ENCODE results near the gene FAM83C. TPM values are rescaled to one million over a fixed set of nuclear protein-coding genes. Genes with fewer than 3 reads are reported as not detected.

Gene FAM83C
- total RNA-seq, 1 experiment from 2014 or later = not detected

GRCh38 chr20:35326021-35326739 lies 34.0 kb upstream of the FAM83C start:
- Mint-ChIP-seq H3K27me3 (ENCODE audit: low read depth) (no peaks in the 10 kb centered on the region), H3K27ac (0 out of 2 replicates have a peak overlapping the region, but pooled peaks have one; percentile 4), H3K4me3 (no peak overlapping the region), H3K9me3 (no peaks in the 10 kb centered on the region), H3K4me1 (peaks cover 11% of the 10 kb centered on the region; the same call in 1 of the 2 replicates), H3K36me3 (no peaks in the 10 kb centered on the region)
- CTCF ChIA-PET = interaction anchor here (0.7 to 1.4 kb wide), 3 partner anchors 19 to 665 kb away, joined by 3 read pairs; no protein-coding TSS in a partner anchor
- ATAC-seq (no peak), DNase-seq (ENCODE audit: low spot score) (no peak)
- POLR2A ChIA-PET = interaction anchor here (0.6 kb wide), 1 partner anchor 159 kb away, joined by 5 read pairs; no protein-coding TSS in a partner anchor
- TF ChIP-seq RORB (CRISPR knock-in tag; IDR thresholded peaks at IDR 0.05) = no peak
- TF ChIP-seq ZNF416 (CRISPR knock-in tag; IDR thresholded peaks at IDR 0.05) = no peak
- no peak for TF ChIP-seq FOXJ3 (CRISPR knock-in tag; IDR thresholded peaks at IDR 0.05; ENCODE audit: borderline replicate concordance)
- no peak for TF ChIP-seq KAT7 (CRISPR knock-in tag; IDR thresholded peaks at IDR 0.05; ENCODE audit: borderline replicate concordance)
- TF ChIP-seq ZNF281 (CRISPR knock-in tag; IDR thresholded peaks at IDR 0.05) = no peak
- no peak for TF ChIP-seq ETV6 (CRISPR knock-in tag; IDR thresholded peaks at IDR 0.05)

GRCh38 chr20:35325401-35325800 lies 33.2 kb upstream of the FAM83C start:
- H3K27ac Mint-ChIP-seq = peak overlapping the region; percentile 33; the same call in 1 of the 2 replicates
- H3K9me3 Mint-ChIP-seq = no peaks in the 10 kb centered on the region
- no peaks in the 10 kb centered on the region for H3K36me3 Mint-ChIP-seq
- ATAC-seq = no peak
- H3K4me3 Mint-ChIP-seq = no peak overlapping the region
- H3K4me1 Mint-ChIP-seq = peaks cover 17% of the 10 kb centered on the region
- CTCF ChIA-PET = interaction anchor here (0.7 to 1.4 kb wide), 3 partner anchors 18 to 666 kb away, joined by 3 read pairs; no protein-coding TSS in a partner anchor
- H3K27me3 Mint-ChIP-seq (ENCODE audit: low read depth) = no peaks in the 10 kb centered on the region
- POLR2A ChIA-PET = interaction anchor here (0.6 kb wide), 2 partner anchors 160 to 322 kb away, joined by 3 to 5 read pairs; no protein-coding TSS in a partner anchor
- DNase-seq (ENCODE audit: low spot score) = no peak
- no peak for TF ChIP-seq HMGA2 (CRISPR knock-in tag; IDR thresholded peaks at IDR 0.05)
- no peak for TF ChIP-seq ESRRA (CRISPR knock-in tag; IDR thresholded peaks at IDR 0.05; ENCODE audit: borderline replicate concordance)
- TF ChIP-seq PRRX2 (CRISPR knock-in tag; IDR thresholded peaks at IDR 0.05) = no peak
- no peak for TF ChIP-seq PRDM15 (CRISPR knock-in tag; IDR thresholded peaks at IDR 0.05)
- no peak for TF ChIP-seq NR2C2 (CRISPR knock-in tag; IDR thresholded peaks at IDR 0.05)
- no peak for TF ChIP-seq CTCF (IDR thresholded peaks at IDR 0.05)
- TF ChIP-seq USF1 (CRISPR knock-in tag; IDR thresholded peaks at IDR 0.05) = no peak
- no peak for TF ChIP-seq ZSCAN18 (CRISPR knock-in tag; IDR thresholded peaks at IDR 0.05)
- no peak for TF ChIP-seq JUN (CRISPR knock-in tag; IDR thresholded peaks at IDR 0.05)
- no peak for TF ChIP-seq SMAD4 (CRISPR knock-in tag; IDR thresholded peaks at IDR 0.05)
- TF ChIP-seq ATF6 (CRISPR knock-in tag; IDR thresholded peaks at IDR 0.05) = no peak
- no peak for TF ChIP-seq TCF7 (CRISPR knock-in tag; IDR thresholded peaks at IDR 0.05; ENCODE audit: low read depth)
- no peak for TF ChIP-seq ZNF121 (CRISPR knock-in tag; IDR thresholded peaks at IDR 0.05)
- no peak for TF ChIP-seq ERG (CRISPR knock-in tag; IDR thresholded peaks at IDR 0.05)
